Activated CD4-positive, alpha-beta T cell treated with anti-CD3 and anti-CD28 coated beads, Interleukin-2, amount 10 ng/mL, durations not matched to agents 7 days and 5 days (primary cell): ENCODE measurements around the gene PMPCA. TPM values are rescaled to one million over a fixed set of nuclear protein-coding genes. Genes with fewer than 3 reads are reported as not detected.
A peak's percentile ranks its signal among the peaks of the same experiment; 100 is the strongest.

Source experiments
- CTCF ChIA-PET: fragments of 350-600 bp; sonication (Branson Sonifier 250); formaldehyde crosslinking; loops from one replicate; lab custom pipeline; 2021; ENCODE audit warnings: antibody characterized with exemption; lab: Charles Lee
- POLR2A ChIA-PET: fragments of 350-600 bp; sonication (Branson Sonifier 250); formaldehyde crosslinking; loops from one replicate; lab custom pipeline; 2021; ENCODE audit warnings: antibody characterized with exemption; lab: Charles Lee
- DNase-seq: peaks from one replicate; pipeline ENCODE4 v3.0.0-alpha.2; 2020
- H3K27ac Mint-ChIP-seq: one replicate; pipeline ENCODE4 v1.8.0; 2021; ENCODE audit warnings: mild to moderate bottlenecking, moderate library complexity, mixed read lengths
- H3K27me3 Mint-ChIP-seq: one replicate; pipeline ENCODE4 v1.8.0; 2021; ENCODE audit warnings: mixed read lengths
- H3K36me3 Mint-ChIP-seq: one replicate; pipeline ENCODE4 v1.8.0; 2021; ENCODE audit warnings: low read depth, mixed read lengths
- H3K4me1 Mint-ChIP-seq: one replicate; pipeline ENCODE4 v1.8.0; 2021; ENCODE audit warnings: mixed read lengths
- H3K4me3 Mint-ChIP-seq: one replicate; pipeline ENCODE4 v1.8.0; 2021; ENCODE audit warnings: mild to moderate bottlenecking, moderate library complexity, mixed read lengths
- H3K9me3 Mint-ChIP-seq: one replicate; pipeline ENCODE4 v1.8.0; 2021; ENCODE audit warnings: mixed read lengths
- total RNA-seq, 2 experiments: library from RNA; stranded (reverse); gene quantifications; one replicate each; pipeline ENCODE4 v1.2.3, GENCODE V29; 2021

The PMPCA gene
- 10 to 100 TPM; 52.9 to 58.8 TPM for total RNA-seq

GRCh38 chr9:136410500-136411287, at the start of gene PMPCA, which contains the start of gene ENTR1:
Gene PMPCA, plus strand, starts transcription at chr9:136410658. Its CDS starts 11 bp downstream, at chr9:136410669.
Gene ENTR1, minus strand, starts transcription at chr9:136410614. Its CDS starts 217 bp downstream, at chr9:136410397.
- no peaks in the 10 kb centered on the region for H3K9me3 Mint-ChIP-seq
- peaks cover 44% of the 10 kb centered on the region for H3K36me3 Mint-ChIP-seq
- CTCF ChIA-PET = interaction anchor here (0.6 to 1.9 kb wide), 6 partner anchors 10 to 1034 kb away, joined by 3 to 9 read pairs (median 4); partner anchors contain the start of genes DNLZ and SNAPC4
- H3K4me1 Mint-ChIP-seq = peaks cover 48% of the 10 kb centered on the region
- POLR2A ChIA-PET = no interaction called here
- DNase-seq = peak; percentile 95
- peak within 1 kb of the TSS; percentile 87 for H3K4me3 Mint-ChIP-seq
- no peaks in the 10 kb centered on the region for H3K27me3 Mint-ChIP-seq
- peak within 1 kb of the TSS; percentile 93 for H3K27ac Mint-ChIP-seq

GRCh38 chr9:136361047-136361753, 49.3 kb upstream of the PMPCA start:
- ChIA-PET CTCF (interaction anchor here (2.1 kb wide), 1 partner anchor 14 kb away, joined by 4 read pairs; no protein-coding TSS in a partner anchor), POLR2A (no interaction called here)
- H3K36me3 Mint-ChIP-seq = no peaks in the 10 kb centered on the region
- H3K4me3 Mint-ChIP-seq = no peak overlapping the region
- no peaks in the 10 kb centered on the region for H3K27me3 Mint-ChIP-seq
- DNase-seq = no peak
- H3K4me1 Mint-ChIP-seq = peaks cover 4% of the 10 kb centered on the region
- no peaks in the 10 kb centered on the region for H3K9me3 Mint-ChIP-seq
- no peak overlapping the region for H3K27ac Mint-ChIP-seq

GRCh38 chr9:136361754-136362449, 48.6 kb upstream of the PMPCA start:
- peaks cover 4% of the 10 kb centered on the region for H3K4me1 Mint-ChIP-seq
- H3K4me3 Mint-ChIP-seq = no peak overlapping the region
- ChIA-PET CTCF (interaction anchor here (1.3 to 5.2 kb wide), 5 partner anchors 8 to 39 kb away, joined by 3 to 106 read pairs (median 12); no protein-coding TSS in a partner anchor), POLR2A (no interaction called here)
- no peak for DNase-seq
- H3K36me3 Mint-ChIP-seq = no peaks in the 10 kb centered on the region
- no peaks in the 10 kb centered on the region for H3K27me3 Mint-ChIP-seq
- H3K9me3 Mint-ChIP-seq = no peaks in the 10 kb centered on the region
- H3K27ac Mint-ChIP-seq = no peak overlapping the region

- POLR2A ChIA-PET = interaction anchor here (0.7 kb wide), 1 partner anchor 402 kb away, joined by 3 read pairs; the partner anchor contains the start of gene LCN15
- DNase-seq = no peak
- CTCF ChIA-PET = interaction anchor here (0.6 to 5.2 kb wide), 13 partner anchors 9 to 401 kb away, joined by 3 to 106 read pairs (median 4); partner anchors contain the start of gene UBAC1
- Mint-ChIP-seq H3K36me3 (no peaks in the 10 kb centered on the region), H3K9me3 (no peaks in the 10 kb centered on the region), H3K4me1 (peaks cover 4% of the 10 kb centered on the region), H3K27ac (peak overlapping the region; percentile 92), H3K4me3 (peak overlapping the region; percentile 84), H3K27me3 (no peaks in the 10 kb centered on the region)
These were observed 48.0 kb upstream of the PMPCA start for GRCh38 chr9:136362450-136362784.

GRCh38 chr9:136363106-136363948, 47.1 kb upstream of the PMPCA start, which contains the start of gene DNLZ:
Gene DNLZ, minus strand, starts transcription at chr9:136363744. Its CDS starts 30 bp downstream, at chr9:136363714.
- no peaks in the 10 kb centered on the region for H3K36me3 Mint-ChIP-seq
- POLR2A ChIA-PET = interaction anchor here (0.7 kb wide), 1 partner anchor 401 kb away, joined by 3 read pairs; the partner anchor contains the start of gene LCN15

GRCh38 chr9:136363949-136364748, 46.3 kb upstream of the PMPCA start:
- POLR2A ChIA-PET = interaction anchor here (0.7 kb wide), 1 partner anchor 46 kb away, joined by 3 read pairs; no protein-coding TSS in a partner anchor
- Mint-ChIP-seq H3K4me3 (no peak overlapping the region), H3K27me3 (no peaks in the 10 kb centered on the region), H3K36me3 (no peaks in the 10 kb centered on the region), H3K4me1 (peaks cover 4% of the 10 kb centered on the region), H3K27ac (peak overlapping the region; percentile 36), H3K9me3 (no peaks in the 10 kb centered on the region)
- DNase-seq = no peak
- CTCF ChIA-PET = interaction anchor here (0.6 to 5.2 kb wide), 18 partner anchors 8 to 308 kb away, joined by 3 to 106 read pairs (median 4); partner anchors contain the start of genes ENTR1 and PMPCA

More at GRCh38 chr9:136363106-136363948, 47.1 kb upstream of the PMPCA start, which contains the start of gene DNLZ:
- no peaks in the 10 kb centered on the region for H3K27me3 Mint-ChIP-seq
- peaks cover 4% of the 10 kb centered on the region for H3K4me1 Mint-ChIP-seq
- peak within 1 kb of the TSS; percentile 84 for H3K4me3 Mint-ChIP-seq
- peak; percentile 94 for DNase-seq
- peak within 1 kb of the TSS; percentile 92 for H3K27ac Mint-ChIP-seq
- H3K9me3 Mint-ChIP-seq = no peaks in the 10 kb centered on the region
- CTCF ChIA-PET = interaction anchor here (0.6 to 5.2 kb wide), 24 partner anchors 9 to 487 kb away, joined by 3 to 106 read pairs (median 4); partner anchors contain the start of genes ENTR1, PMPCA and UBAC1

- no peak for DNase-seq
- Mint-ChIP-seq H3K4me1 (peaks cover 4% of the 10 kb centered on the region), H3K27ac (no peak overlapping the region), H3K9me3 (no peaks in the 10 kb centered on the region), H3K27me3 (no peaks in the 10 kb centered on the region), H3K36me3 (no peaks in the 10 kb centered on the region), H3K4me3 (no peak overlapping the region)
- ChIA-PET POLR2A (no interaction called here), CTCF (interaction anchor here (1.4 to 5.2 kb wide), 2 partner anchors 19 to 39 kb away, joined by 3 to 106 read pairs; no protein-coding TSS in a partner anchor)
These were observed 45.3 kb upstream of the PMPCA start for GRCh38 chr9:136364942-136365774.

- H3K27ac Mint-ChIP-seq = no peak overlapping the region
- no peaks in the 10 kb centered on the region for H3K9me3 Mint-ChIP-seq
- no peak overlapping the region for H3K4me3 Mint-ChIP-seq
- no peak for DNase-seq
- H3K36me3 Mint-ChIP-seq = no peaks in the 10 kb centered on the region
- ChIA-PET POLR2A (no interaction called here), CTCF (interaction anchor here (1.5 to 5.2 kb wide), 2 partner anchors 18 to 35 kb away, joined by 7 to 106 read pairs; no protein-coding TSS in a partner anchor)
- H3K4me1 Mint-ChIP-seq = peaks cover 4% of the 10 kb centered on the region
- no peaks in the 10 kb centered on the region for H3K27me3 Mint-ChIP-seq
These were observed 44.7 kb upstream of the PMPCA start for GRCh38 chr9:136365775-136366222.

GRCh38 chr9:136366826-136367225, 43.6 kb upstream of the PMPCA start:
- H3K27ac Mint-ChIP-seq = no peak overlapping the region
- no peaks in the 10 kb centered on the region for H3K27me3 Mint-ChIP-seq
- no peak for DNase-seq
- no peaks in the 10 kb centered on the region for H3K9me3 Mint-ChIP-seq
- H3K4me3 Mint-ChIP-seq = no peak overlapping the region
- CTCF ChIA-PET = interaction anchor here (1.5 to 5.2 kb wide), 2 partner anchors 17 to 34 kb away, joined by 7 to 106 read pairs; no protein-coding TSS in a partner anchor
- peaks cover 4% of the 10 kb centered on the region for H3K4me1 Mint-ChIP-seq
- H3K36me3 Mint-ChIP-seq = no peaks in the 10 kb centered on the region
- POLR2A ChIA-PET = no interaction called here
